Vagina (tissue), 2 donors: ENCODE data around the gene TOP3A.

Source experiments
- CTCF ChIP-seq, 3 experiments: fragments of 450-650 bp in 2 of 3; fragments of 200-600 bp in 1 of 3; sonication (generic) in 1 of 3; IDR thresholded peaks; one replicate each; pipeline ENCODE4 v1.5.1; 2017 to 2019; ENCODE audit warnings: antibody characterized with exemption in 3 of 3, mild to moderate bottlenecking in 2 of 3, moderate library complexity in 2 of 3
- POLR2A ChIP-seq, 2 donors: fragments of 450-650 bp; IDR thresholded peaks; one replicate each; pipeline ENCODE4 v1.6.1; 2017; ENCODE audit warnings: antibody characterized with exemption in 2 of 2, mild to moderate bottlenecking in 2 of 2, moderate library complexity in 2 of 2
- POLR2AphosphoS5 ChIP-seq, 2 donors: sonication (generic); formaldehyde crosslinking; IDR thresholded peaks; one replicate each; pipeline ENCODE4 v1.9.0; 2017; ENCODE audit warnings: antibody characterized with exemption in 2 of 2, mild to moderate bottlenecking in 2 of 2, low read depth in 1 of 2; ENCODE audit not compliant: insufficient read depth in 1 of 2

GRCh38 chr17:18229771-18230170 lies 85.0 kb downstream of the TOP3A start:
- TF ChIP-seq CTCF (IDR thresholded peaks at IDR 0.05) (no peak), POLR2A (IDR thresholded peaks at IDR 0.05) (no peak), POLR2AphosphoS5 (IDR thresholded peaks at IDR 0.05; ENCODE audit: insufficient read depth in 1 of 2, low read depth in 1 of 2) (no peak)
